ENCODE measurements around the gene NOXO1.
A peak's percentile ranks its signal among the peaks of the same experiment; 100 is the strongest.
"Not testable (repeated sequence)": the region's sequence is repeated elsewhere in the genome, so short reads cannot be mapped to it uniquely, and the experiment has no call there.

NOXO1 gene

DNA sequence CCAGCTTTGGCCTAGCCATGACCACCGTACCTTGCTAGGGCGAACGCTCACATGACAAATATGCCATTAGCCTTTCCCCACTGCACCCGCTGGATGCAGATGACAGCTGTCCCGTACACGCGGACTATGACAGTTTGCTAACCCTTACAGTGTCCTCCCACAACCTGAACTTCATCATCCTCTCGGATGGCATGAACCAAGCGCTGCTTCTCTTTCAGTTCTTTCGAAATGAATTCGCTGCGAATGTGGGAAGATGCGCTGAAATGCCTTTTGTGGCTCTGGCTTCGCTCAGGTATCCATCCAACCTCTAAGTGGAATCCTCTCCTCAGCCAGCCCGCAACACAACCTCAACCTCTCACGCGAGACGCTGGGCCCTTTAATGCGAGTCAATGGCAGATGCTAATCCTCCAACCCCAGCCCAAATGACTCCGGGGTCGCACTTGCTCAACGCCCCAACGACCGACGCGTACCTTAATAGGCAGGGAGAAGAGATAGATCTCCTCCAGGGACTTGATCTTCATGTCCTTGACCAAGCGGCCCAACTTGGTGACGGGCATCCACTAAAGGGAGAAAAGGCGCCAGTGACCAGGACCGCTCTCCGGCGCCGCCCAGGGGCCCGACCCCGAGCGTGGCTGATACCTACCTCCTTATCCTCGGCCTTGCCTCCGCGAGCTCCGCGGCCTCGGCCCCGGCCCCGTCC lies 17.3 kb downstream of the NOXO1 start:
- H3K4me3 ChIP-seq (ENCODE audit: low read depth, low read length): peak overlapping the region; percentile 72
- no peak for DNase-seq (ENCODE audit: low read depth)

GRCh38 chr16:1962161-1963153 lies 18.8 kb downstream of the NOXO1 start:
- DNase-seq (ENCODE audit: low read depth): not testable (repeated sequence)
- peak overlapping the region; percentile 72 for H3K4me3 ChIP-seq (ENCODE audit: low read depth, low read length)

More for the DNA sequence above, 17.3 kb downstream of the NOXO1 start:
- TF ChIP-seq, protein P1, sequence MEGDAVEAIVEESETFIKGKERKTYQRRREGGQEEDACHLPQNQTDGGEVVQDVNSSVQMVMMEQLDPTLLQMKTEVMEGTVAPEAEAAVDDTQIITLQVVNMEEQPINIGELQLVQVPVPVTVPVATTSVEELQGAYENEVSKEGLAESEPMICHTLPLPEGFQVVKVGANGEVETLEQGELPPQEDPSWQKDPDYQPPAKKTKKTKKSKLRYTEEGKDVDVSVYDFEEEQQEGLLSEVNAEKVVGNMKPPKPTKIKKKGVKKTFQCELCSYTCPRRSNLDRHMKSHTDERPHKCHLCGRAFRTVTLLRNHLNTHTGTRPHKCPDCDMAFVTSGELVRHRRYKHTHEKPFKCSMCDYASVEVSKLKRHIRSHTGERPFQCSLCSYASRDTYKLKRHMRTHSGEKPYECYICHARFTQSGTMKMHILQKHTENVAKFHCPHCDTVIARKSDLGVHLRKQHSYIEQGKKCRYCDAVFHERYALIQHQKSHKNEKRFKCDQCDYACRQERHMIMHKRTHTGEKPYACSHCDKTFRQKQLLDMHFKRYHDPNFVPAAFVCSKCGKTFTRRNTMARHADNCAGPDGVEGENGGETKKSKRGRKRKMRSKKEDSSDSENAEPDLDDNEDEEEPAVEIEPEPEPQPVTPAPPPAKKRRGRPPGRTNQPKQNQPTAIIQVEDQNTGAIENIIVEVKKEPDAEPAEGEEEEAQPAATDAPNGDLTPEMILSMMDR (IDR thresholded peaks at IDR 0.05; ENCODE audit: low read depth, low read length, missing control alignments): peak; percentile 27

DNA sequence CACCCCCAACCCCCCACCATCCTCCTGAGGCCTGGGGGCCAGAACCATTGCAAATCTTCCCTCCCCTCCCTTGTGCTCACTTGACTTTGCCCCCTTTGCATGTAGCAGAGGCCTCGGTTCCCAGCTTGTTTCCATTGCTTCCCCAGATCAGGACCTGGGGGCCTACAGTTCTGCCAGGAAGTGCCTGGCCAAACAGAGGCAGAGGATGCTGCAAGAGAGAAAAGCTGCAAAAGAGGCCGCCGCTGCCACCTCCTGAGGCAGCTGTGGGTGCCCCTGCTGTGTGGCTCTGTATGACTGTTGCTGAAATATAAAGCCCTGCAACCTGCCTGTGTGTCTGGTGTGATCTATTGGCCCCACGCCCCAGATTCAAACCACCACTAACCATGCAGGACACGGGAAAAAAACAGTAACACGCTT lies 19.6 kb downstream of the NOXO1 start:
- no peak for DNase-seq (ENCODE audit: low read depth)
- H3K4me3 ChIP-seq (ENCODE audit: low read depth, low read length): peak overlapping the region; percentile 35
- TF ChIP-seq, protein P1 (IDR thresholded peaks at IDR 0.05; ENCODE audit: low read depth, low read length, missing control alignments): no peak

GRCh38 chr16:1960665-1961630 lies 20.3 kb downstream of the NOXO1 start:
- DNase-seq (ENCODE audit: low read depth): no peak
- H3K4me3 ChIP-seq (ENCODE audit: low read depth, low read length): peak overlapping the region; percentile 95
- TF ChIP-seq, protein P1 (IDR thresholded peaks at IDR 0.05; ENCODE audit: low read depth, low read length, missing control alignments): no peak

GRCh38 chr16:1959269-1960039 lies 21.8 kb downstream of the NOXO1 start, which contains the start of gene NDUFB10:
Gene NDUFB10, plus strand, starts transcription at chr16:1959538. Its CDS starts 87 bp downstream, at chr16:1959625.
- TF ChIP-seq, protein P1 (IDR thresholded peaks at IDR 0.05; ENCODE audit: low read depth, low read length, missing control alignments): peak; percentile 72
- DNase-seq (ENCODE audit: low read depth): no peak
- peak within 1 kb of the TSS; percentile 95 for H3K4me3 ChIP-seq (ENCODE audit: low read depth, low read length)

GRCh38 chr16:1958715-1959268 lies 22.5 kb downstream of the NOXO1 start:
- TF ChIP-seq, protein P1 (IDR thresholded peaks at IDR 0.05; ENCODE audit: low read depth, low read length, missing control alignments): no peak
- H3K4me3 ChIP-seq (ENCODE audit: low read depth, low read length): no peak overlapping the region
- no peak for DNase-seq (ENCODE audit: low read depth)

DNA sequence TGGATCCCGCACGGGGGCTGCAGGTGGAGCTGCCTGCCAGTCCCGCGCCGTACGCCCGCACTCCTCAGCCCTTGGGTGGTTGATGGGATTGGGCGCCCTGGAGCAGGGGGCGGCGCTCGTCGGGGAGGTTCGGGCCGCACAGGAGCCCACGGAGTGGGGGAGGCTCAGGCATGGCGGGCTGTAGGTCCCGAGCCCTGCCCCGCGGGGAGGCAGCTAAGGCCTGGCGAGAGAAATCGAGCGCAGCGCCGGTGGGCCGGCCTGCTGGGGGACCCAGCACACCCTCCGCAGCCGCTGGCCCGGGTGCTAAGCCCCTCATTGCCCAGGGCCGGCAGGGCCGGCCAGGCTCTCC lies 23.2 kb downstream of the NOXO1 start:
- DNase-seq (ENCODE audit: low read depth); H3K4me3 ChIP-seq (ENCODE audit: low read depth, low read length): not testable (repeated sequence)

GRCh38 chr16:1957434-1958142 lies 23.7 kb downstream of the NOXO1 start:
- DNase-seq (ENCODE audit: low read depth); H3K4me3 ChIP-seq (ENCODE audit: low read depth, low read length): not testable (repeated sequence)

All from GM12864 (cell line).